Measurements from ENCODE around the gene PCSK5. TPM values are rescaled to one million over a fixed set of nuclear protein-coding genes. Genes with fewer than 3 reads are reported as not detected.

Gene PCSK5
- total RNA-seq, 6 experiments from 2014 or later: 1.4 to 5.8 (median 3.5) TPM

DNA sequence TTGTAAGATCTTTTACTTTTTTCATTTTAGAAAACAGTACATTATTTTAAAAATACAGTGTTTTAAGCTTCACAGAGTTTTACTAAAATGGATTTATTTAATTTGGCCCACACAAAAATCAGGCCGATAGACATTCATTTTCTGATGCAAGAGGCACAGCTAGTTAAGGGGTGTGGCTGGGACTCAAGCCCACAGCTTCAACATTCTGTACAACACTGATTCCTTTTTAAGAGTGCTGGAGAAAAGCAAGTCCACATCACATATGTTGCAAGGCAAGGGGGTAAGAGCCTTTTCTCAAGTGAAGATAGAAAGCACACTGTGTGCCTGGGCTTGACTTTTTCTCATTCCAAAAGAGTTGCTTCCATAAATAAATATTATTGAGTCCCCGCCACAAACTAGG, 307.9 kb downstream of the PCSK5 start:
- H3K27ac ChIP-seq: no peak overlapping the region
- intact Hi-C loops (cut with DNase I): no loop called here
- WGBS (ENCODE audit: insufficient coverage, low coverage, low lambda C conversion rate, missing lambda C conversion rate): 65% methylated on average over 2 of the region's 2 CpGs
- H3K4me1 ChIP-seq: no peaks in the 10 kb centered on the region
- DNase-seq: no peak
- TF ChIP-seq CTCF (IDR thresholded peaks at IDR 0.05) (no peak), POLR2A (IDR thresholded peaks at IDR 0.05) (no peak)
- H3K4me3 ChIP-seq: no peak overlapping the region
- no peaks in the 10 kb centered on the region for H3K9me3 ChIP-seq
- no peaks in the 10 kb centered on the region for H3K36me3 ChIP-seq
- H3K27me3 ChIP-seq: no peaks in the 10 kb centered on the region
- peak; percentile 44 to 65 (median 54) for ATAC-seq

DNA sequence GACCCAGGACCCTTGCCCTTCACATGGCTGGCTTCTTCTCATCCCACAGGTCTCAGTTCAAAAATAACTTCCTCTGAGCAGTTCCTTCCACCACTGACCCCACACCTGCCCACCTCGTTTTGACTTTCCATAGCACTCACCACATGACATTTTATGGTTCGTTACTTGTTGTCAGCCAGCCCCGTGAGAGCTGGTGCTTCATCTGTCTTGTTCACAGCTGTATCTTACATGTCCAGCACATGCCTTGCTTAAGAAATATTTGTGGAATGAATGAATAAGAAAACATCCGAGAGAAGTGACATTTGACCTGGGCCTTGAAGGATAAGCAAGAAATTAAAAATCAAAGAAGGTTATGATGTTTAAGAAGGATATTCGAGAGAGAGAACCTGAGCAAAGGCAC, 309.8 kb downstream of the PCSK5 start:
- DNase-seq (no peak), ATAC-seq (no peak)
- no peak for TF ChIP-seq POLR2A (IDR thresholded peaks at IDR 0.05)
- TF ChIP-seq CTCF (IDR thresholded peaks at IDR 0.05): no peak
- Histone ChIP-seq H3K27ac (no peak overlapping the region), H3K4me3 (no peak overlapping the region), H3K36me3 (no peaks in the 10 kb centered on the region), H3K27me3 (no peaks in the 10 kb centered on the region), H3K4me1 (no peaks in the 10 kb centered on the region), H3K9me3 (no peaks in the 10 kb centered on the region)
- intact Hi-C loops (cut with DNase I): no loop called here
- 63% methylated on average over 5 of the region's 5 CpGs for WGBS (ENCODE audit: insufficient coverage, low coverage, low lambda C conversion rate, missing lambda C conversion rate)

GRCh38 chr9:76200745-76201144, 310.3 kb downstream of the PCSK5 start:
- TF ChIP-seq POLR2A (IDR thresholded peaks at IDR 0.05): no peak
- no peak for TF ChIP-seq CTCF (IDR thresholded peaks at IDR 0.05)
- H3K27ac ChIP-seq: no peak overlapping the region
- ATAC-seq: no peak

DNA sequence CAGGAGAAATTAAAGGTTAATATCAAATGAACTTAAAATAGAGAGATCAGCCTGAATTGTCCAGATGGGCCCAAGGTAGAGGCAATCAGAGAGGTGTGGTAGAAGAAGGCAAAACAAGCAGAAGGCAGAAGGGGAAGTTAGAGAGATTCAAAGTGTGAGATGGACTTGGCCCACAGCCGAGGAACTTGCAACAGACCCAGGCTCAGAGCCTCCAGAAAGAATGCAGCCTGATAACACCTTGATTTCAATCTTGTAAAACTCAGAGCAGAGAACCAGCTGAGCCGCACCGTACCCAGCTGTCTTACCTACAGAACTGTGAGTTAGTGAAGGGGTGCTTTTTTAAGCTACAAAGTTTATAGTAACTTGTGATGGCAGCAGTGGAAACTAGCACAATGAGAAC, 312.9 kb downstream of the PCSK5 start:
- DNase-seq: peak in 1 of 3 donors; percentile 34
- no peaks in the 10 kb centered on the region for H3K4me1 ChIP-seq
- intact Hi-C loops (cut with DNase I): no loop called here
- H3K27ac ChIP-seq: no peak overlapping the region
- WGBS (ENCODE audit: insufficient coverage, low coverage, low lambda C conversion rate, missing lambda C conversion rate): 71% methylated on average over 1 of the region's 3 CpGs
- H3K9me3 ChIP-seq: no peaks in the 10 kb centered on the region
- TF ChIP-seq CTCF (IDR thresholded peaks at IDR 0.05) (no peak), POLR2A (IDR thresholded peaks at IDR 0.05) (no peak)
- no peak overlapping the region for H3K4me3 ChIP-seq
- H3K36me3 ChIP-seq: no peaks in the 10 kb centered on the region
- H3K27me3 ChIP-seq: no peaks in the 10 kb centered on the region
- peak in 2 of 4 donors; percentile 24 to 45 for ATAC-seq

More at GRCh38 chr9:76200745-76201144, 310.3 kb downstream of the PCSK5 start:
- Histone ChIP-seq H3K27me3 (no peaks in the 10 kb centered on the region), H3K9me3 (no peaks in the 10 kb centered on the region), H3K36me3 (no peaks in the 10 kb centered on the region), H3K4me1 (no peaks in the 10 kb centered on the region), H3K4me3 (no peak overlapping the region)
- intact Hi-C loops (cut with DNase I): no loop called here
- no peak for DNase-seq
- WGBS (ENCODE audit: insufficient coverage, low coverage, low lambda C conversion rate, missing lambda C conversion rate): 80% methylated on average over 2 of the region's 4 CpGs

- no peak overlapping the region for H3K27ac ChIP-seq
- no peak overlapping the region for H3K4me3 ChIP-seq
- no peaks in the 10 kb centered on the region for H3K4me1 ChIP-seq
- H3K9me3 ChIP-seq: no peaks in the 10 kb centered on the region
- DNase-seq: no peak
- TF ChIP-seq CTCF (IDR thresholded peaks at IDR 0.05) (no peak), POLR2A (IDR thresholded peaks at IDR 0.05) (no peak)
- no peaks in the 10 kb centered on the region for H3K27me3 ChIP-seq
- H3K36me3 ChIP-seq: no peaks in the 10 kb centered on the region
- WGBS (ENCODE audit: insufficient coverage, low coverage, low lambda C conversion rate, missing lambda C conversion rate): 6% methylated on average over 1 of the region's 1 CpG
- ATAC-seq: no peak
- intact Hi-C loops (cut with DNase I): no loop called here
Observed at GRCh38 chr9:76206821-76207220, 316.3 kb downstream of the PCSK5 start.

Data from right lobe of liver (tissue), 6 donors.